ENCODE data around the gene CRYGC.

Gene CRYGC

DNA sequence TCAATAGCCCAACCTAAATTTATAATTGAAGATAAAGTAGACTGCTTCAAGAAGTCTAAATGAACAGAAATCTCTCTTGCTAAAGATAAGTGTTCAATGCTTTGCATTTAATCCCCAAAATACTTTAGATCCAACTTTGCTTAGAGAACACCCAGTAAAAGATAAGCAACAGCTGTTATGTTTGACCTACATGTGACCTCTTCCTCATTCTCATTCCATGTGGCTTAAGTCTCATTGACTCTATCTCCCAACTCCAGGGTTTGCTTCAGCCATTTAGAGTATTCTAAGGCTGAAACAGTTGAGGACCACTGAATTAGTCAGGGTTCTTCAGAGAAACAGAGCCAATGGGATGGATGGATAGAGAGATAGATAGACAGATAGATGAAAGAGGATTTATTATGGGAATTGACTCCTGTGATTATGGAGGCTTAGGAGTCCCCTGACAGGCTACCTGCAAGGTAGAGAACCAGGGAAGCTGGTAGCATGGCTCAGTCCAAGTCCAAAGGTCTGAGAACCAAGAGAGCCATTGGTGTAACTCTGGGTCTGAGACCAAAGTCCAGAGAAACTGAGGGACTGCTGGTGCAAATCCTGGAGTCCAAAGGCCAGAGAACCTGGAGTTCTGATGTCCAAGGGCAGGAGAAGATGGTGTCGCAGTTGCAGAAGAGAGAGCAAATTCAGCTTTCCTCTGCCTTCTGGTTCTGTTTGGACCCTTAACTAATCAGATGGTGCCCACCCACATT lies 37.4 kb downstream of the CRYGC start:
- no peak for DNase-seq

DNA sequence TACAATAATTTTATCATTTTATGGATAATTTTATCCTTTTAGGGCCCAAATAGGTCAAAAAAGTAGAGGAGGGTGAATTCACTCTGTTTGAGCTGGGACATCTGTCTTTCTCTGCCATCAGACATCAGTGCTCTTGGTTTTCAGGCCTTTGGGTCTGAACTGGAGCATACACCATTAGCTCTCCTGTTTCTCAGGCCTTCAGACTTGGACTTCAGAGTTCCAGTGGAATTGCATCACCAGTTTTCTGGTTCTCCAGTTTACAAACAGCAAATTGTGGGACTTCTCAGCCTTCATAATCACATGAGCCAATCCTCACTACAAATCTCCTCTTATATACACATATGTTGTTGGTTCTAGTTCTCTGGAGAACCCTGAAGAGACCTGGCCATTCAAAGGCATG lies 39.2 kb downstream of the CRYGC start:
- no peak for DNase-seq

DNA sequence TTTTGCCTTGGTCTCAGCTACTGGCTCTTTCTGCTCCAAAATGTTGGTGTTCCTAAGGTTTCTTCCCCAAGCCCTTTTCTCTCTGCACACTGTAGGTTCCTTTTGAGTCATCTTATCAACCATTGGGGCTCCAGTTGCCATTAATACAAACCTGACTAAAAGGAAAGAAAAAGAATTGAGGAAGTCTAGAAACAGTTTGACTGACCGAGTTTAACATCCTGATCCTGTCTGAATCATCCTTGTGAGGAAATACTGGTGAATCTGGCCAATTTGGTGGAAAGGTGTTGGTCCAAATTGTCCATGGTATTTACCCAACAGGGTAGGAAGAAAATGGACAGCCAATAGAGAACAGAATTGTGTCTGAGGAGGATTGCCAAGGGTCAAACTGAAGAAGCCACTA lies 43.6 kb downstream of the CRYGC start:
- DNase-seq, result no peak

DNA sequence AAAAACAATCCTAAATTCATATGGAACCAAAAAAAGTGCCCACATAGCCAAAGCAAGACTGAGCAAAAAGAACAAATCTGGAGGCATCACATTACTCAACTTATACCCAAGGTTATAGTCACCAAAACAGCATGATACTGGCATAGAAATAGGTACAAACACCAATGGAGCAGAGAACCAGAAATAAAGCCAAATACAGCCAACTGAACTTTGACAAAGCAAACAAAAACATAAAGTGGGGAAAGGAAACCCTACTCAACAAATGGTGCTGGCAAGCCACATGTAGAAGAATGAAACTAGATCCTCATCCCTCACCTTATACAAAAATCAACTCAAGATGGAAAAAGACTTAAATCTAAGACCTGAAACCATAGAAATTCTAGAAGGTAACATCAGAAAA lies 45.8 kb downstream of the CRYGC start:
- DNase-seq, result no peak

Data from activated T-cell treated with anti-CD3 and anti-CD28 coated beads for 4 hours (primary cell).